Measurements from ENCODE around the gene RNF123.

- TF ChIP-seq POLR2A (IDR thresholded peaks at IDR 0.05), result no peak
- TF ChIP-seq, protein P1, sequence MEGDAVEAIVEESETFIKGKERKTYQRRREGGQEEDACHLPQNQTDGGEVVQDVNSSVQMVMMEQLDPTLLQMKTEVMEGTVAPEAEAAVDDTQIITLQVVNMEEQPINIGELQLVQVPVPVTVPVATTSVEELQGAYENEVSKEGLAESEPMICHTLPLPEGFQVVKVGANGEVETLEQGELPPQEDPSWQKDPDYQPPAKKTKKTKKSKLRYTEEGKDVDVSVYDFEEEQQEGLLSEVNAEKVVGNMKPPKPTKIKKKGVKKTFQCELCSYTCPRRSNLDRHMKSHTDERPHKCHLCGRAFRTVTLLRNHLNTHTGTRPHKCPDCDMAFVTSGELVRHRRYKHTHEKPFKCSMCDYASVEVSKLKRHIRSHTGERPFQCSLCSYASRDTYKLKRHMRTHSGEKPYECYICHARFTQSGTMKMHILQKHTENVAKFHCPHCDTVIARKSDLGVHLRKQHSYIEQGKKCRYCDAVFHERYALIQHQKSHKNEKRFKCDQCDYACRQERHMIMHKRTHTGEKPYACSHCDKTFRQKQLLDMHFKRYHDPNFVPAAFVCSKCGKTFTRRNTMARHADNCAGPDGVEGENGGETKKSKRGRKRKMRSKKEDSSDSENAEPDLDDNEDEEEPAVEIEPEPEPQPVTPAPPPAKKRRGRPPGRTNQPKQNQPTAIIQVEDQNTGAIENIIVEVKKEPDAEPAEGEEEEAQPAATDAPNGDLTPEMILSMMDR (IDR thresholded peaks at IDR 0.05), result no peak
Observed at GRCh38 chr3:49673121-49673714, 16.1 kb upstream of the RNF123 start.
